K562 (cell line): ENCODE measurements around the gene MEF2B. TPM values are rescaled to one million over a fixed set of nuclear protein-coding genes. Genes with fewer than 3 reads are reported as not detected.

Experiments used
- ARID1B ChIP-seq: fragments of 450-650 bp; IDR thresholded peaks from 2 replicates; pipeline ENCODE4 v1.6.1; 2016; ENCODE audit warnings: antibody characterized with exemption, mild to moderate bottlenecking, inconsistent platforms
- BRCA1 ChIP-seq, 2 experiments: fragments of 450-650 bp in 1 of 2; sonication (generic) in 1 of 2; formaldehyde crosslinking in 1 of 2; IDR thresholded peaks; 2 replicates each; pipeline versions ENCODE4 v1.5.0 to v1.6.1; 2017 to 2020; ENCODE audit warnings: mild to moderate bottlenecking in 1 of 2, missing genetic modification reagents in 1 of 2
- CBX5 ChIP-seq: IDR thresholded peaks from 2 replicates; pipeline ENCODE4 v1.6.1; 2014; ENCODE audit warnings: low read depth, borderline replicate concordance
- CCAR2 ChIP-seq: fragments of 200-400 bp; formaldehyde crosslinking; IDR thresholded peaks from 2 replicates; pipeline ENCODE4 v1.6.1; 2017; ENCODE audit warnings: mild to moderate bottlenecking, low read depth, low read length
- DPF2 ChIP-seq: fragments of 450-650 bp; IDR thresholded peaks from 2 replicates; pipeline ENCODE4 v1.6.1; 2016
- ETV1 ChIP-seq: fragments of 450-650 bp; conservative IDR thresholded peaks from 2 replicates; pipeline ENCODE4 v1.6.1; 2016; ENCODE audit warnings: missing genetic modification characterization, control low read depth, low read depth, missing compliant biosample characterization
- EZH2 ChIP-seq: IDR thresholded peaks from 2 replicates; pipeline ENCODE4 v1.6.1; 2012; ENCODE audit warnings: low read depth, mild to moderate bottlenecking, inconsistent platforms, low read length, borderline replicate concordance
- HIVEP1 ChIP-seq: fragments of 250-450 bp; sonication (Bioruptor Pico); IDR thresholded peaks from 2 replicates; pipeline ENCODE4 v1.4.0; 2020; ENCODE audit warnings: mild to moderate bottlenecking
- MCM7 ChIP-seq, 2 experiments: fragments of 450-650 bp; IDR thresholded peaks; 2 replicates each; pipeline ENCODE4 v1.6.1; 2016 to 2018
- NONO ChIP-seq, 2 experiments: fragments of 200-400 bp in 1 of 2; fragments of 450-650 bp in 1 of 2; formaldehyde crosslinking in 1 of 2; IDR thresholded peaks; 2 replicates each; pipeline ENCODE4 v1.6.1; 2017; ENCODE audit warnings: low read depth in 2 of 2, mild to moderate bottlenecking in 2 of 2, moderate library complexity in 2 of 2, low read length in 1 of 2
- PHTF2 ChIP-seq: fragments of 250-450 bp; sonication (Bioruptor Pico); IDR thresholded peaks from 2 replicates; pipeline ENCODE4 v1.5.0; 2021; ENCODE audit warnings: mild to moderate bottlenecking
- SUPT5H ChIP-seq: fragments of 450-650 bp; IDR thresholded peaks from 2 replicates; pipeline ENCODE4 v1.6.1; 2016
- ZNF354B ChIP-seq: fragments of 250-450 bp; sonication (Bioruptor Pico); IDR thresholded peaks from 2 replicates; pipeline ENCODE4 v1.4.0; 2020
- polyA plus RNA-seq, 8 experiments: library from polyadenylated mRNA; depleted of rRNA in 4 of 8; stranded (reverse) in 5 of 8; unstranded in 3 of 8; fragments of >200 nt; fragmentation: Nextera tagmentation in 2 of 8; fragmentation: Illumina TruSeq in 1 of 8; extraction: Ambion mirVana in 2 of 8; extraction: Trizol in 1 of 8; gene quantifications; 2 replicates each; pipeline versions ENCODE4 v1.2.1 to v1.2.3, GENCODE V29; 2011 to 2014; ENCODE audit warnings: inconsistent platforms in 1 of 8, missing spikeins in 1 of 8
- total RNA-seq, 7 experiments: library from RNA; depleted of rRNA in 6 of 7; stranded (reverse); fragments of >200 nt in 6 of 7; fragmentation: Illumina TruSeq in 2 of 7; extraction: Trizol in 2 of 7; gene quantifications; 2 replicates each; pipeline versions ENCODE4 v1.2.1 to v1.2.3, GENCODE V29; 2011 to 2021; ENCODE audit warnings: low replicate concordance in 1 of 7
- TF ChIP-seq, protein P1 (sequence below), 2 experiments: fragments of 450-650 bp; IDR thresholded peaks; 2 replicates each; pipeline ENCODE4 v1.6.1; 2016; ENCODE audit warnings: mild to moderate bottlenecking in 2 of 2, borderline replicate concordance in 1 of 2, low read depth in 1 of 2, moderate library complexity in 1 of 2
- TF ChIP-seq, protein P2 (sequence below): fragments of 450-650 bp; formaldehyde crosslinking; IDR thresholded peaks from 2 replicates; pipeline ENCODE4 v1.4.0; 2020; ENCODE audit warnings: mild to moderate bottlenecking
- TF ChIP-seq, protein P3 (sequence below), 2 experiments: fragments of 450-650 bp in 1 of 2; IDR thresholded peaks; 2 replicates each; pipeline ENCODE4 v1.6.1; 2011 to 2017; ENCODE audit warnings: low read depth in 2 of 2, antibody characterized with exemption in 1 of 2, borderline replicate concordance in 1 of 2, low read length in 1 of 2, mild to moderate bottlenecking in 1 of 2, mixed read lengths in 1 of 2; ENCODE audit not compliant: control insufficient read depth in 1 of 2

Gene MEF2B
- total and polyA plus RNA-seq, 9 of the 15 experiments (the other 6 are each of a cell fraction or from before 2014, with no cell fraction given), result 0.14 to 1.9 (median 0.71) TPM; not detected in 3

DNA sequence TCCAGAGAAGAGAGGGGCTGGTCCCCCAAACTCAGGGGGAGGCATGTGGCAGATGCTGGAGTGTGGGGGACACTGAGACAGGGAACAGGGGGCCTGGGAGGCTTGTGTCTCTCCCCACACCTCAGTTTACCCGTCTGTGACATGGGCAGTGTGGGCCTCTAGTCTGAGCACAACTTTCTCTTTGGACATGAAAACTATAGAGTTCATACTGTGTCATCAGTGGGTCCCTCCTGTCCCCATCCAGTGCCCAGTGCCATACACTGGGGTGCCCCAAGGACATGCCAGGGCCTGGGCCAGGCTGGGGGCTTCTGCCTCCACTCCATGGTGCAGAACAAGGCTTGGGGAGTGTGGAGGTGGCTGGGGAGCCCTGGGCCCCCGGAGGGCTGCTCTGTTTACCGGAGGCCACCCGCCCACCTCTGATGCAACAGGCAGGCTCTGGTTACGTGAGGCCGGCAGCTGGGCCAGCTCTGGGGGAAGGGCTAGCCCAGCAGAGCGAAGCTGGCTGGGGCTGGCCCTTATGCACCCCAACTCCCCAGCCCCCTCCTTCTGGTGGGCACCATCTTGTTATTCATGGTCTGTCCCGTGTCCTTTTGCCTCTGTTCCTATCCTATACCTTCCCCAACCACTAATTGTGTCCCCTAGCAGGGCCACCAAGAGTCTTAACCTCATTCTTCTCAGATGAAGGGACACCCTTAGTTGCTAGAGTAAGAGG lies 1.9 kb upstream of the MEF2B start (continued):
- no peak for TF ChIP-seq CBX5
- TF ChIP-seq NONO (IDR thresholded peaks at IDR 0.05; ENCODE audit: low read depth in 2 of 2, low read length in 1 of 2), result no peak
- no peak for TF ChIP-seq HIVEP1 (CRISPR knock-in tag)
- TF ChIP-seq PHTF2, result no peak
- TF ChIP-seq ETV1 (tag), result no peak
- TF ChIP-seq, protein P1, sequence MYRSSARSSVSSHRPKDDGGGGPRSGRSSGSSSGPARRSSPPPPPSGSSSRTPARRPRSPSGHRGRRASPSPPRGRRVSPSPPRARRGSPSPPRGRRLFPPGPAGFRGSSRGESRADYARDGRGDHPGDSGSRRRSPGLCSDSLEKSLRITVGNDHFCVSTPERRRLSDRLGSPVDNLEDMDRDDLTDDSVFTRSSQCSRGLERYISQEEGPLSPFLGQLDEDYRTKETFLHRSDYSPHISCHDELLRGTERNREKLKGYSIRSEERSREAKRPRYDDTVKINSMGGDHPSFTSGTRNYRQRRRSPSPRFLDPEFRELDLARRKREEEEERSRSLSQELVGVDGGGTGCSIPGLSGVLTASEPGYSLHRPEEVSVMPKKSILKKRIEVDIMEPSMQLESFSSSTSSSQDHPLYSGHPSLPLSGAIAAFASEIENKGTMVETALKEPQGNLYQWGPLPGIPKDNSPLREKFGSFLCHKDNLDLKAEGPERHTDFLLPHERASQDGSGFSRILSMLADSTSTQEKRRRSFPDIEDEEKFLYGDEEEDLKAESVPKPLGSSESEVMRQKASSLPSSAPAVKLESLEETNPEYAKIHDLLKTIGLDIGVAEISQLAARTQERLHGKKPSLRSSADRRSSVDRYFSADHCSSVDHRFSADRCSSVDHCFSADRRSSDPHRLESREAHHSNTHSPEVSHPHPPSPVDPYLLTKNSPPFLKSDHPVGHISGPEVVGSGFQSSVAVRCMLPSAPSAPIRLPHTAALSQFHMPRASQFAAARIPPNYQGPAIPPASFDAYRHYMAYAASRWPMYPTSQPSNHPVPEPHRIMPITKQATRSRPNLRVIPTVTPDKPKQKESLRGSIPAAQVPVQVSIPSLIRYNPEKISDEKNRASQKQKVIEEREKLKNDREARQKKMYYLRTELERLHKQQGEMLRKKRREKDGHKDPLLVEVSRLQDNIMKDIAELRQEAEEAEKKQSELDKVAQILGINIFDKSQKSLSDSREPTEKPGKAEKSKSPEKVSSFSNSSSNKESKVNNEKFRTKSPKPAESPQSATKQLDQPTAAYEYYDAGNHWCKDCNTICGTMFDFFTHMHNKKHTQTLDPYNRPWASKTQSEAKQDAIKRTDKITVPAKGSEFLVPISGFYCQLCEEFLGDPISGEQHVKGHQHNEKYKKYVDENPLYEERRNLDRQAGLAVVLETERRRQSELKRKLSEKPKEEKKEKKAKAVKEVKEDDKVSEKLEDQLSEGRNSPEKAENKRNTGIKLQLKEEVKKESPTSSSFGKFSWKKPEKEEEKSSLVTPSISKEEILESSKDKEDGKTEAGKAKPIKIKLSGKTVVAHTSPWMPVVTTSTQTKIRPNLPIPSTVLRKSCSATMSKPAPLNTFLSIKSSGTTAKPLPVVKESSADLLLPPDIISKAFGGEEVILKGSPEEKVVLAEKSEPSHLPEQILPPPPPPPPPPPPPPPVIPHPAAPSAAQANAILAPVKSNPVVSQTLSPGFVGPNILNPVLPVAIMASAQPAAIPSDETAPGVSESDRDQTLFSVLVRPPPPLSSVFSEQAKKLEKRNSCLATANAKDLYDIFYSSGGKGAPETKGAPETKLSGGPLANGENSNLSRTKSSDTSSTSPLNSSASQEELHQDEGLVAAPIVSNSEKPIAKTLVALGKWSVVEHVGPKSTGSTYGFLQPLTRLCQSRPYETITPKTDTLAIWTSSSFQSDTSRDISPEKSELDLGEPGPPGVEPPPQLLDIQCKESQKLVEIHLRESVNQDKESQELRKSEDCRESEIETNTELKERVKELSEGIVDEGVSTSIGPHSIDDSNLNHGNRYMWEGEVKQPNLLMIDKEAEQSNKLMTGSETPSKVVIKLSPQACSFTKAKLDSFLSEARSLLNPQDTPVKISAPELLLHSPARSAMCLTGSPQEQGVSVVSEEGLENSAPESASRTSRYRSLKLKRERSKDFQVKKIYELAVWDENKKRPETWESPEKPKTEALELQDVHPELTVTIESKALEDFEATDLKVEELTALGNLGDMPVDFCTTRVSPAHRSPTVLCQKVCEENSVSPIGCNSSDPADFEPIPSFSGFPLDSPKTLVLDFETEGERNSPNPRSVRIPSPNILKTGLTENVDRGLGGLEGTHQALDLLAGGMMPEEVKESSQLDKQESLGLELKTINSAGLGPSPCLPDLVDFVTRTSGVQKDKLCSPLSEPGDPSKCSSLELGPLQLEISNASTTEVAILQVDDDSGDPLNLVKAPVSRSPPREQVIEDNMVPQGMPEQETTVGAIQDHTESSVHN (IDR thresholded peaks at IDR 0.05; ENCODE audit: borderline replicate concordance in 1 of 2, low read depth in 1 of 2), result no peak
- no peak for TF ChIP-seq MCM7 (IDR thresholded peaks at IDR 0.05)
- TF ChIP-seq CCAR2, result no peak
- TF ChIP-seq, protein P2, sequence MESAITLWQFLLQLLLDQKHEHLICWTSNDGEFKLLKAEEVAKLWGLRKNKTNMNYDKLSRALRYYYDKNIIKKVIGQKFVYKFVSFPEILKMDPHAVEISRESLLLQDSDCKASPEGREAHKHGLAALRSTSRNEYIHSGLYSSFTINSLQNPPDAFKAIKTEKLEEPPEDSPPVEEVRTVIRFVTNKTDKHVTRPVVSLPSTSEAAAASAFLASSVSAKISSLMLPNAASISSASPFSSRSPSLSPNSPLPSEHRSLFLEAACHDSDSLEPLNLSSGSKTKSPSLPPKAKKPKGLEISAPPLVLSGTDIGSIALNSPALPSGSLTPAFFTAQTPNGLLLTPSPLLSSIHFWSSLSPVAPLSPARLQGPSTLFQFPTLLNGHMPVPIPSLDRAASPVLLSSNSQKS (CRISPR knock-in tag), result no peak
- TF ChIP-seq EZH2, result no peak
- TF ChIP-seq, protein P3, sequence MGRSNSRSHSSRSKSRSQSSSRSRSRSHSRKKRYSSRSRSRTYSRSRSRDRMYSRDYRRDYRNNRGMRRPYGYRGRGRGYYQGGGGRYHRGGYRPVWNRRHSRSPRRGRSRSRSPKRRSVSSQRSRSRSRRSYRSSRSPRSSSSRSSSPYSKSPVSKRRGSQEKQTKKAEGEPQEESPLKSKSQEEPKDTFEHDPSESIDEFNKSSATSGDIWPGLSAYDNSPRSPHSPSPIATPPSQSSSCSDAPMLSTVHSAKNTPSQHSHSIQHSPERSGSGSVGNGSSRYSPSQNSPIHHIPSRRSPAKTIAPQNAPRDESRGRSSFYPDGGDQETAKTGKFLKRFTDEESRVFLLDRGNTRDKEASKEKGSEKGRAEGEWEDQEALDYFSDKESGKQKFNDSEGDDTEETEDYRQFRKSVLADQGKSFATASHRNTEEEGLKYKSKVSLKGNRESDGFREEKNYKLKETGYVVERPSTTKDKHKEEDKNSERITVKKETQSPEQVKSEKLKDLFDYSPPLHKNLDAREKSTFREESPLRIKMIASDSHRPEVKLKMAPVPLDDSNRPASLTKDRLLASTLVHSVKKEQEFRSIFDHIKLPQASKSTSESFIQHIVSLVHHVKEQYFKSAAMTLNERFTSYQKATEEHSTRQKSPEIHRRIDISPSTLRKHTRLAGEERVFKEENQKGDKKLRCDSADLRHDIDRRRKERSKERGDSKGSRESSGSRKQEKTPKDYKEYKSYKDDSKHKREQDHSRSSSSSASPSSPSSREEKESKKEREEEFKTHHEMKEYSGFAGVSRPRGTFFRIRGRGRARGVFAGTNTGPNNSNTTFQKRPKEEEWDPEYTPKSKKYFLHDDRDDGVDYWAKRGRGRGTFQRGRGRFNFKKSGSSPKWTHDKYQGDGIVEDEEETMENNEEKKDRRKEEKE (IDR thresholded peaks at IDR 0.05; ENCODE audit: borderline replicate concordance in 1 of 2, control insufficient read depth in 1 of 2, low read depth in 2 of 2, low read length in 1 of 2), result no peak
- no peak for TF ChIP-seq BRCA1 (IDR thresholded peaks at IDR 0.05)
- TF ChIP-seq BRCA1 (CRISPR knock-in tag; IDR thresholded peaks at IDR 0.05), result no peak
- TF ChIP-seq DPF2, result peak; percentile 34; the same call in 1 of the 2 replicates
- peak; percentile 43; the same call in 1 of the 2 replicates for TF ChIP-seq ARID1B
- no peak for TF ChIP-seq ZNF354B (CRISPR knock-in tag)
- TF ChIP-seq SUPT5H, result no peak
